Liver (tissue), 9 donors: ENCODE results near the gene NRG3. TPM values are rescaled to one million over a fixed set of nuclear protein-coding genes. Genes with fewer than 3 reads are reported as not detected.

Experiments
- DNase-seq: peaks from one replicate; pipeline ENCODE4 v3.0.0-alpha.2; 2017; ENCODE audit warnings: low spot score
- H3K27ac ChIP-seq, 2 donors: one replicate each; pipeline ENCODE4 v1.7.0; 2013; ENCODE audit warnings: inconsistent platforms in 2 of 2, low read length in 2 of 2, control low read depth in 1 of 2, low read depth in 1 of 2, mild to moderate bottlenecking in 1 of 2
- H3K27me3 ChIP-seq, 4 donors: one replicate each; pipeline versions ENCODE4 v1.6.1 to v1.7.0; 2013; ENCODE audit warnings: low read length in 3 of 4, inconsistent platforms in 1 of 4, mild to moderate bottlenecking in 1 of 4, moderate library complexity in 1 of 4; ENCODE audit not compliant: control insufficient read depth in 4 of 4, insufficient read depth in 4 of 4
- H3K36me3 ChIP-seq, 4 donors: one replicate each; pipeline versions ENCODE4 v1.6.1 to v1.7.0; 2013; ENCODE audit warnings: low read length in 3 of 4, mild to moderate bottlenecking in 3 of 4, low read depth in 1 of 4, moderate library complexity in 1 of 4; ENCODE audit not compliant: control insufficient read depth in 4 of 4, insufficient read depth in 3 of 4
- H3K4me1 ChIP-seq, 4 donors: one replicate each; pipeline versions ENCODE4 v1.6.1 to v1.7.0; 2013; ENCODE audit warnings: low read length in 3 of 4, mild to moderate bottlenecking in 3 of 4, moderate library complexity in 1 of 4; ENCODE audit not compliant: control insufficient read depth in 4 of 4, insufficient read depth in 4 of 4
- H3K4me3 ChIP-seq, 3 donors: one replicate each; pipeline versions ENCODE4 v1.6.1 to v1.7.0; 2013; ENCODE audit warnings: low read length in 3 of 3, control low read depth in 1 of 3, low read depth in 1 of 3, mild to moderate bottlenecking in 1 of 3
- H3K9ac ChIP-seq, 2 donors: one replicate each; pipeline ENCODE4 v1.7.0; 2013; ENCODE audit warnings: low read length in 2 of 2, mild to moderate bottlenecking in 2 of 2, moderate library complexity in 2 of 2, control low read depth in 1 of 2, low read depth in 1 of 2
- H3K9me3 ChIP-seq, 4 donors: one replicate each; pipeline versions ENCODE4 v1.6.1 to v1.7.0; 2013; ENCODE audit warnings: low read length in 3 of 4; ENCODE audit not compliant: control insufficient read depth in 4 of 4
- EGR1 ChIP-seq, 2 donors: IDR thresholded peaks; 2 replicates each; pipeline ENCODE4 v1.6.1; 2016 to 2018; ENCODE audit warnings: antibody characterized with exemption in 2 of 2, low read depth in 2 of 2
- FOXA1 ChIP-seq: IDR thresholded peaks from 2 replicates; pipeline ENCODE4 v1.6.1; 2016; ENCODE audit warnings: antibody characterized with exemption
- FOXA2 ChIP-seq: IDR thresholded peaks from 2 replicates; pipeline ENCODE4 v1.6.1; 2016; ENCODE audit warnings: antibody characterized with exemption
- GABPA ChIP-seq, 2 donors: IDR thresholded peaks in 1 of 2; conservative IDR thresholded peaks in 1 of 2; 2 replicates each; pipeline ENCODE4 v1.6.1; 2016; ENCODE audit warnings: antibody characterized with exemption in 2 of 2, mild to moderate bottlenecking in 1 of 2, moderate library complexity in 1 of 2
- HNF4A ChIP-seq, 2 donors: conservative IDR thresholded peaks; 2 replicates each; pipeline ENCODE4 v1.6.1; 2016; ENCODE audit warnings: antibody characterized with exemption in 2 of 2, mild to moderate bottlenecking in 2 of 2
- HNF4G ChIP-seq: IDR thresholded peaks from 2 replicates; pipeline ENCODE4 v1.6.1; 2016; ENCODE audit warnings: antibody characterized with exemption
- JUND ChIP-seq, 2 donors: IDR thresholded peaks; 2 replicates each; pipeline ENCODE4 v1.6.1; 2016; ENCODE audit warnings: antibody characterized with exemption in 2 of 2
- NR2F2 ChIP-seq: IDR thresholded peaks from 2 replicates; pipeline ENCODE4 v1.6.1; 2016; ENCODE audit warnings: antibody characterized with exemption
- RAD21 ChIP-seq, 2 donors: IDR thresholded peaks; 2 replicates each; pipeline ENCODE4 v1.6.1; 2016; ENCODE audit warnings: antibody characterized with exemption in 2 of 2, mild to moderate bottlenecking in 2 of 2
- RXRA ChIP-seq, 2 donors: IDR thresholded peaks; 2 replicates each; pipeline ENCODE4 v1.6.1; 2017 to 2018; ENCODE audit warnings: antibody characterized with exemption in 2 of 2, mild to moderate bottlenecking in 1 of 2
- SP1 ChIP-seq: IDR thresholded peaks from 2 replicates; pipeline ENCODE4 v1.6.1; 2018; ENCODE audit warnings: antibody characterized with exemption, mild to moderate bottlenecking
- TAF1 ChIP-seq: conservative IDR thresholded peaks from 2 replicates; pipeline ENCODE4 v1.6.1; 2016; ENCODE audit warnings: antibody characterized with exemption, mild to moderate bottlenecking
- YY1 ChIP-seq: IDR thresholded peaks from 2 replicates; pipeline ENCODE4 v1.6.1; 2016; ENCODE audit warnings: antibody characterized with exemption, mild to moderate bottlenecking
- WGBS: extraction: QIAGEN DNeasy Blood & Tissue Kit; methylation state at CpG from one replicate; pipeline ENCODE4 v1.1.7; 2013; 5-methylcytosine and 5-hydroxymethylcytosine counted together
- polyA plus RNA-seq, 2 donors: library from polyadenylated mRNA; stranded (reverse) in 1 of 2; unstranded in 1 of 2; fragments of 200-250 nt in 1 of 2; fragments of >200 nt in 1 of 2; fragmentation: Nextera tagmentation in 1 of 2; extraction: Ambion mirVana in 1 of 2; gene quantifications; one replicate each; pipeline versions ENCODE4 v1.2.1 to v1.2.3, GENCODE V29; 2013 to 2015
- total RNA-seq, 2 donors: library from RNA; depleted of rRNA; stranded (reverse); fragments of >200 nt; gene quantifications; one replicate each; pipeline ENCODE4 v1.2.3, GENCODE V29; 2014
- TF ChIP-seq, protein P1 (sequence below): IDR thresholded peaks from 2 replicates; pipeline ENCODE4 v1.6.1; 2016; ENCODE audit warnings: antibody characterized with exemption
- TF ChIP-seq, protein P2 (sequence below): IDR thresholded peaks from 2 replicates; pipeline ENCODE4 v1.6.1; 2016; ENCODE audit warnings: antibody characterized with exemption
- TF ChIP-seq, protein P3 (sequence below): fragments of 150-350 bp; IDR thresholded peaks from 2 replicates; pipeline ENCODE4 v1.5.1; 2017; ENCODE audit warnings: improper control_type of control experiment, low read depth, low read length; ENCODE audit not compliant: missing input control
- TF ChIP-seq, protein P4 (sequence below): IDR thresholded peaks from 2 replicates; pipeline ENCODE4 v1.6.1; 2016; ENCODE audit warnings: antibody characterized with exemption
- TF ChIP-seq, protein P5 (sequence below): IDR thresholded peaks from 2 replicates; pipeline ENCODE4 v1.6.1; 2016; ENCODE audit warnings: antibody characterized with exemption, mild to moderate bottlenecking
- donor health status: healthy.
- donor health status: healthy.
- donor health status: healthy.
- donor health status: healthy.
- donor health status: healthy.

Gene NRG3
- total and polyA plus RNA-seq, 4 donors, result 0.24 to 3.7 (median 0.38) TPM

DNA sequence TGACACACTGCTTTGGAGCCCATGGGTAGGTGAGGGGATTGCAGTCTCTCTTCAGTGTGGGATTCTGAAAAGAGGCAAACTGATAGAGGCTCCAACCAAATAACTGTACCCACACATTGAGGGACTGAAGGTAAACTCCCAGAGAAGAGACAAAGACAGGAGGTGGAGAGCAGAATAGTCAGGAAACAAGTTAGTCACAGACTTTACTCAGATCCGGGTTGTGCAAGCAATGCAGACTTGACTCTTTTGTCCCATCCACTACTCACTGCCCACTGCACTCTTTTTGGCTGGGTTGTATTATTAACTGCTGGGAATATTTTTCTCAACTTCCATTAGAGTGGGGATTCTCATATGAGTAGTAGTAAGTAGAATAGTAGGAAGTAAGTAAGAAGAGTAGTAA is 152.7 kb downstream of the NRG3 start:
- WGBS, result 60% methylated on average over 1 of the region's 1 CpG
- DNase-seq, result no peak
- no peaks in the 10 kb centered on the region for H3K27me3 ChIP-seq
- TF ChIP-seq, protein P1, sequence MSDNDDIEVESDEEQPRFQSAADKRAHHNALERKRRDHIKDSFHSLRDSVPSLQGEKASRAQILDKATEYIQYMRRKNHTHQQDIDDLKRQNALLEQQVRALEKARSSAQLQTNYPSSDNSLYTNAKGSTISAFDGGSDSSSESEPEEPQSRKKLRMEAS, result no peak
- TF ChIP-seq, protein P2, sequence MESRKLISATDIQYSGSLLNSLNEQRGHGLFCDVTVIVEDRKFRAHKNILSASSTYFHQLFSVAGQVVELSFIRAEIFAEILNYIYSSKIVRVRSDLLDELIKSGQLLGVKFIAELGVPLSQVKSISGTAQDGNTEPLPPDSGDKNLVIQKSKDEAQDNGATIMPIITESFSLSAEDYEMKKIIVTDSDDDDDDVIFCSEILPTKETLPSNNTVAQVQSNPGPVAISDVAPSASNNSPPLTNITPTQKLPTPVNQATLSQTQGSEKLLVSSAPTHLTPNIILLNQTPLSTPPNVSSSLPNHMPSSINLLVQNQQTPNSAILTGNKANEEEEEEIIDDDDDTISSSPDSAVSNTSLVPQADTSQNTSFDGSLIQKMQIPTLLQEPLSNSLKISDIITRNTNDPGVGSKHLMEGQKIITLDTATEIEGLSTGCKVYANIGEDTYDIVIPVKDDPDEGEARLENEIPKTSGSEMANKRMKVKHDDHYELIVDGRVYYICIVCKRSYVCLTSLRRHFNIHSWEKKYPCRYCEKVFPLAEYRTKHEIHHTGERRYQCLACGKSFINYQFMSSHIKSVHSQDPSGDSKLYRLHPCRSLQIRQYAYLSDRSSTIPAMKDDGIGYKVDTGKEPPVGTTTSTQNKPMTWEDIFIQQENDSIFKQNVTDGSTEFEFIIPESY, result no peak
- no peak for TF ChIP-seq JUND (IDR thresholded peaks at IDR 0.05)
- TF ChIP-seq YY1, result no peak
- no peak for TF ChIP-seq FOXA1
- TF ChIP-seq EGR1 (IDR thresholded peaks at IDR 0.05; ENCODE audit: low read depth in 2 of 2), result no peak
- TF ChIP-seq HNF4A (conservative IDR thresholded peaks at IDR 0.05), result no peak
- no peak for TF ChIP-seq RAD21 (IDR thresholded peaks at IDR 0.05)
- TF ChIP-seq, protein P3, sequence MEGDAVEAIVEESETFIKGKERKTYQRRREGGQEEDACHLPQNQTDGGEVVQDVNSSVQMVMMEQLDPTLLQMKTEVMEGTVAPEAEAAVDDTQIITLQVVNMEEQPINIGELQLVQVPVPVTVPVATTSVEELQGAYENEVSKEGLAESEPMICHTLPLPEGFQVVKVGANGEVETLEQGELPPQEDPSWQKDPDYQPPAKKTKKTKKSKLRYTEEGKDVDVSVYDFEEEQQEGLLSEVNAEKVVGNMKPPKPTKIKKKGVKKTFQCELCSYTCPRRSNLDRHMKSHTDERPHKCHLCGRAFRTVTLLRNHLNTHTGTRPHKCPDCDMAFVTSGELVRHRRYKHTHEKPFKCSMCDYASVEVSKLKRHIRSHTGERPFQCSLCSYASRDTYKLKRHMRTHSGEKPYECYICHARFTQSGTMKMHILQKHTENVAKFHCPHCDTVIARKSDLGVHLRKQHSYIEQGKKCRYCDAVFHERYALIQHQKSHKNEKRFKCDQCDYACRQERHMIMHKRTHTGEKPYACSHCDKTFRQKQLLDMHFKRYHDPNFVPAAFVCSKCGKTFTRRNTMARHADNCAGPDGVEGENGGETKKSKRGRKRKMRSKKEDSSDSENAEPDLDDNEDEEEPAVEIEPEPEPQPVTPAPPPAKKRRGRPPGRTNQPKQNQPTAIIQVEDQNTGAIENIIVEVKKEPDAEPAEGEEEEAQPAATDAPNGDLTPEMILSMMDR, result no peak
- no peak for TF ChIP-seq HNF4G
- no peaks in the 10 kb centered on the region for H3K36me3 ChIP-seq
- H3K9ac ChIP-seq, result no peak overlapping the region
- no peak overlapping the region for H3K4me3 ChIP-seq
- no peaks in the 10 kb centered on the region for H3K9me3 ChIP-seq
- no peak overlapping the region for H3K27ac ChIP-seq
- no peaks in the 10 kb centered on the region for H3K4me1 ChIP-seq

DNA sequence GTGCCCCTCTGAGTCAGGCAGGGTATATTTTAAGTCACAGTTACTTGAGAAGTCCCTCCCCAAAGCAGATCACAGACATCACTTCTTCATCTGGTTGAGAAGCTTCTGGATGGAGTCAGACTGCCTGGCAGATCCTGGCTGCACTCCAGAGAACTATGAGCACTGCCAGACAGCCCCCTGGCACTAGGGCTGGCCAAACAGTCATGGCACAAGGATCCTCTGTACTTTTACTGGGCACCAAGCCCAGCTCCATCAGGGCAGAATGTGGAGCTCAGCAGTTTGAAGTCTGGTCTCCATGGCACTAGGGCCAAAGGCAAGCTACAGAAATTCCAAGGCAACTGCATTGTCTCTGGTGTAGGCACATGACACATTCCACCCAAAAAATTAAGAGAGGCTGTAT is 162.1 kb downstream of the NRG3 start:
- no peak overlapping the region for H3K9ac ChIP-seq
- DNase-seq, result no peak
- H3K36me3 ChIP-seq, result no peaks in the 10 kb centered on the region
- H3K27me3 ChIP-seq, result no peaks in the 10 kb centered on the region
- no peak overlapping the region for H3K4me3 ChIP-seq
- no peaks in the 10 kb centered on the region for H3K9me3 ChIP-seq
- no peaks in the 10 kb centered on the region for H3K4me1 ChIP-seq
- TF ChIP-seq TAF1 (no peak), YY1 (no peak), EGR1 (IDR thresholded peaks at IDR 0.05; ENCODE audit: low read depth in 2 of 2) (no peak), FOXA2 (no peak), SP1 (no peak), RAD21 (IDR thresholded peaks at IDR 0.05) (no peak), NR2F2 (no peak), FOXA1 (no peak), GABPA (IDR thresholded peaks at IDR 0.05 in 1 of 2, conservative IDR thresholded peaks at IDR 0.05 in 1 of 2) (no peak), JUND (IDR thresholded peaks at IDR 0.05) (no peak), RXRA (IDR thresholded peaks at IDR 0.05) (no peak), HNF4G (no peak)
- TF ChIP-seq, protein P1, result no peak
- TF ChIP-seq, protein P3, result no peak
- TF ChIP-seq, protein P4, sequence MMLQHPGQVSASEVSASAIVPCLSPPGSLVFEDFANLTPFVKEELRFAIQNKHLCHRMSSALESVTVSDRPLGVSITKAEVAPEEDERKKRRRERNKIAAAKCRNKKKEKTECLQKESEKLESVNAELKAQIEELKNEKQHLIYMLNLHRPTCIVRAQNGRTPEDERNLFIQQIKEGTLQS, result no peak
- TF ChIP-seq, protein P5, sequence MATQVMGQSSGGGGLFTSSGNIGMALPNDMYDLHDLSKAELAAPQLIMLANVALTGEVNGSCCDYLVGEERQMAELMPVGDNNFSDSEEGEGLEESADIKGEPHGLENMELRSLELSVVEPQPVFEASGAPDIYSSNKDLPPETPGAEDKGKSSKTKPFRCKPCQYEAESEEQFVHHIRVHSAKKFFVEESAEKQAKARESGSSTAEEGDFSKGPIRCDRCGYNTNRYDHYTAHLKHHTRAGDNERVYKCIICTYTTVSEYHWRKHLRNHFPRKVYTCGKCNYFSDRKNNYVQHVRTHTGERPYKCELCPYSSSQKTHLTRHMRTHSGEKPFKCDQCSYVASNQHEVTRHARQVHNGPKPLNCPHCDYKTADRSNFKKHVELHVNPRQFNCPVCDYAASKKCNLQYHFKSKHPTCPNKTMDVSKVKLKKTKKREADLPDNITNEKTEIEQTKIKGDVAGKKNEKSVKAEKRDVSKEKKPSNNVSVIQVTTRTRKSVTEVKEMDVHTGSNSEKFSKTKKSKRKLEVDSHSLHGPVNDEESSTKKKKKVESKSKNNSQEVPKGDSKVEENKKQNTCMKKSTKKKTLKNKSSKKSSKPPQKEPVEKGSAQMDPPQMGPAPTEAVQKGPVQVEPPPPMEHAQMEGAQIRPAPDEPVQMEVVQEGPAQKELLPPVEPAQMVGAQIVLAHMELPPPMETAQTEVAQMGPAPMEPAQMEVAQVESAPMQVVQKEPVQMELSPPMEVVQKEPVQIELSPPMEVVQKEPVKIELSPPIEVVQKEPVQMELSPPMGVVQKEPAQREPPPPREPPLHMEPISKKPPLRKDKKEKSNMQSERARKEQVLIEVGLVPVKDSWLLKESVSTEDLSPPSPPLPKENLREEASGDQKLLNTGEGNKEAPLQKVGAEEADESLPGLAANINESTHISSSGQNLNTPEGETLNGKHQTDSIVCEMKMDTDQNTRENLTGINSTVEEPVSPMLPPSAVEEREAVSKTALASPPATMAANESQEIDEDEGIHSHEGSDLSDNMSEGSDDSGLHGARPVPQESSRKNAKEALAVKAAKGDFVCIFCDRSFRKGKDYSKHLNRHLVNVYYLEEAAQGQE, result no peak
- TF ChIP-seq, protein P2, result no peak
- H3K27ac ChIP-seq, result no peak overlapping the region
